ENCODE results near the gene FNBP1. TPM values are rescaled to one million over a fixed set of nuclear protein-coding genes. Genes with fewer than 3 reads are reported as not detected.
A peak's percentile ranks its signal among the peaks of the same experiment; 100 is the strongest.

Gene FNBP1
- total and polyA plus RNA-seq, 2 of the 13 experiments (the other 11 are each of a cell fraction or from before 2014, with no cell fraction given): 5.4 to 19.5 TPM

GRCh38 chr9:130043654-130044623 lies 950 bp upstream of the FNBP1 start (continued):
- no peak for TF ChIP-seq DR1 (CRISPR knock-in tag; IDR thresholded peaks at IDR 0.05)
- TF ChIP-seq GZF1 (CRISPR knock-in tag; IDR thresholded peaks at IDR 0.05): no peak
- TF ChIP-seq TBL1XR1 (IDR thresholded peaks at IDR 0.05; ENCODE audit: borderline replicate concordance, low read length, partially characterized antibody): no peak
- peak; percentile 30; the same call in 1 of the 2 replicates for TF ChIP-seq SIX1 (CRISPR knock-in tag; IDR thresholded peaks at IDR 0.05; ENCODE audit: borderline replicate concordance)
- TF ChIP-seq ZNF530 (CRISPR knock-in tag; IDR thresholded peaks at IDR 0.05; ENCODE audit: low read depth): no peak
- TF ChIP-seq MEIS2 (CRISPR knock-in tag; IDR thresholded peaks at IDR 0.05): peak; percentile 60; the same call in 1 of the 2 replicates
- TF ChIP-seq ZSCAN30 (CRISPR knock-in tag; IDR thresholded peaks at IDR 0.05): no peak
- no peak for TF ChIP-seq NR2F6 (IDR thresholded peaks at IDR 0.05)
- 0 out of 2 replicates have a peak, but pooled peaks have one; percentile 20 for TF ChIP-seq NR2F6 (CRISPR knock-in tag; IDR thresholded peaks at IDR 0.05)
- TF ChIP-seq ZNF354B (CRISPR knock-in tag; IDR thresholded peaks at IDR 0.05): no peak
- TF ChIP-seq SIN3A (IDR thresholded peaks at IDR 0.05; ENCODE audit: borderline replicate concordance, low read depth, low read length): no peak
- TF ChIP-seq DNMT3B (CRISPR knock-in tag; conservative IDR thresholded peaks at IDR 0.05): peak; percentile 59; the same call in 1 of the 2 replicates
- no peak; the same call in 1 of the 2 replicates for TF ChIP-seq ZNF230 (CRISPR knock-in tag; IDR thresholded peaks at IDR 0.05)
- TF ChIP-seq ZNF598 (CRISPR knock-in tag; IDR thresholded peaks at IDR 0.05; ENCODE audit: borderline replicate concordance): peak; percentile 61; the same call in 1 of the 2 replicates
- no peak for TF ChIP-seq FOXO1 (CRISPR knock-in tag; IDR thresholded peaks at IDR 0.05)
- no peak; the same call in 1 of the 2 replicates for TF ChIP-seq POLR2AphosphoS5 (IDR thresholded peaks at IDR 0.05; ENCODE audit: low read depth, low read length)
- no peak for TF ChIP-seq ZNF576 (CRISPR knock-in tag; IDR thresholded peaks at IDR 0.05)
- TF ChIP-seq MAFG (CRISPR knock-in tag; IDR thresholded peaks at IDR 0.05): no peak
- no peak for TF ChIP-seq NCOR1 (IDR thresholded peaks at IDR 0.05; ENCODE audit: borderline replicate concordance, low read length)
- no peak for TF ChIP-seq ISX (CRISPR knock-in tag; conservative IDR thresholded peaks at IDR 0.05)
- no peak; the same call in 1 of the 2 replicates for TF ChIP-seq SMAD1 (CRISPR knock-in tag; IDR thresholded peaks at IDR 0.05; ENCODE audit: borderline replicate concordance, low read depth)
- TF ChIP-seq HOXA9 (CRISPR knock-in tag; IDR thresholded peaks at IDR 0.05; ENCODE audit: borderline replicate concordance): no peak
- TF ChIP-seq ARHGAP35 (CRISPR knock-in tag; IDR thresholded peaks at IDR 0.05; ENCODE audit: borderline replicate concordance): no peak
- TF ChIP-seq AGO1 (IDR thresholded peaks at IDR 0.05; ENCODE audit: low read depth, low read length, poor library complexity, severe bottlenecking): no peak
- TF ChIP-seq TGIF2 (CRISPR knock-in tag; IDR thresholded peaks at IDR 0.05): peak; percentile 64; the same call in 1 of the 2 replicates
- no peak for TF ChIP-seq MXD1 (CRISPR knock-in tag; IDR thresholded peaks at IDR 0.05)
- TF ChIP-seq RARA (CRISPR knock-in tag; IDR thresholded peaks at IDR 0.05): peak; percentile 58
- no peak; the same call in 1 of the 2 replicates for TF ChIP-seq ZNF703 (CRISPR knock-in tag; IDR thresholded peaks at IDR 0.05; ENCODE audit: borderline replicate concordance)
- TF ChIP-seq IKZF4 (CRISPR knock-in tag; IDR thresholded peaks at IDR 0.05; ENCODE audit: borderline replicate concordance, low read depth, not compliant biosample characterization): no peak
